Gastroesophageal sphincter (tissue), 4 donors: ENCODE data around the gene CCL8. TPM values are rescaled to one million over a fixed set of nuclear protein-coding genes. Genes with fewer than 3 reads are reported as not detected.

Experiments
- ATAC-seq: fragments of 150-250 bp; one replicate; pipeline ENCODE4 v1.9.1; 2016; ENCODE audit warnings: mild to moderate bottlenecking, moderate library complexity
- H3K27ac ChIP-seq, 4 donors: fragments of 200-600 bp; sonication (generic) in 3 of 4; 1 replicate in 3 of 4; 2 replicates in 1 of 4; pipeline ENCODE4 v1.5.1; 2016 to 2019
- H3K27me3 ChIP-seq: fragments of 200-600 bp; sonication (generic); one replicate; pipeline ENCODE4 v1.5.1; 2019
- H3K36me3 ChIP-seq, 2 donors: fragments of 200-600 bp; sonication (generic); one replicate each; pipeline ENCODE4 v1.5.1; 2019; ENCODE audit warnings: control low read depth in 1 of 2
- H3K4me1 ChIP-seq, 3 donors: fragments of 200-600 bp; sonication (generic); 1 replicate in 2 of 3; 2 replicates in 1 of 3; pipeline ENCODE4 v1.5.1; 2016 to 2019; ENCODE audit warnings: control low read depth in 2 of 3
- H3K4me3 ChIP-seq, 2 donors: fragments of 200-600 bp; sonication (generic); one replicate each; pipeline ENCODE4 v1.5.1; 2019; ENCODE audit warnings: mild to moderate bottlenecking in 1 of 2, moderate library complexity in 1 of 2
- H3K9me3 ChIP-seq, 3 donors: fragments of 200-600 bp; sonication (generic); one replicate each; pipeline ENCODE4 v1.5.1; 2017 to 2019; ENCODE audit warnings: control low read depth in 2 of 3
- CTCF ChIP-seq, 4 experiments: fragments of 200-600 bp in 2 of 4; fragments of 450-650 bp in 2 of 4; sonication (generic) in 1 of 4; IDR thresholded peaks; one replicate each; pipeline ENCODE4 v1.5.1; 2017 to 2019; ENCODE audit warnings: antibody characterized with exemption in 4 of 4, mild to moderate bottlenecking in 2 of 4, moderate library complexity in 2 of 4
- EP300 ChIP-seq: sonication (generic); formaldehyde crosslinking; IDR thresholded peaks from one replicate; pipeline ENCODE4 v1.6.1; 2017; ENCODE audit warnings: antibody characterized with exemption, mild to moderate bottlenecking
- POLR2A ChIP-seq, 2 donors: fragments of 450-650 bp; IDR thresholded peaks; one replicate each; pipeline ENCODE4 v1.6.1; 2017; ENCODE audit warnings: antibody characterized with exemption in 2 of 2, mild to moderate bottlenecking in 2 of 2, moderate library complexity in 1 of 2
- POLR2AphosphoS5 ChIP-seq: sonication (generic); formaldehyde crosslinking; IDR thresholded peaks from one replicate; pipeline ENCODE4 v1.6.1; 2017; ENCODE audit warnings: antibody characterized with exemption
- WGBS, 2 donors: methylation state at CpG; one replicate each; pipeline ENCODE4 v1.1.5; 2018; ENCODE audit warnings: low coverage in 1 of 2; 5-methylcytosine and 5-hydroxymethylcytosine counted together
- total RNA-seq, 4 donors: library from RNA; depleted of rRNA; stranded (reverse); fragments of >200 nt; gene quantifications; one replicate each; pipeline ENCODE4 v1.1.0, GENCODE V29; 2016

Gene CCL8
- total RNA-seq, 4 donors from 2014 or later: 0.27 to 0.81 TPM; not detected in 2

GRCh38 chr17:34305606-34306005, 13.6 kb upstream of the CCL8 start:
- no peaks in the 10 kb centered on the region for H3K27me3 ChIP-seq
- H3K4me3 ChIP-seq: no peak overlapping the region
- H3K36me3 ChIP-seq: no peaks in the 10 kb centered on the region
- H3K4me1 ChIP-seq: peaks cover 0 to 28% (median 1%) of the 10 kb centered on the region in 3 donors
- no peak for ATAC-seq
- H3K27ac ChIP-seq: no peak overlapping the region
- no peak for TF ChIP-seq EP300
- TF ChIP-seq CTCF (IDR thresholded peaks at IDR 0.05): no peak
- TF ChIP-seq POLR2AphosphoS5: no peak
- TF ChIP-seq POLR2A (IDR thresholded peaks at IDR 0.05): no peak
- H3K9me3 ChIP-seq: no peaks in the 10 kb centered on the region

GRCh38 chr17:34306466-34306865, 12.8 kb upstream of the CCL8 start:
- Histone ChIP-seq H3K27ac (no peak overlapping the region), H3K9me3 (no peaks in the 10 kb centered on the region), H3K27me3 (no peaks in the 10 kb centered on the region), H3K4me1 (peaks cover 0 to 22% (median 0%) of the 10 kb centered on the region in 3 donors), H3K36me3 (no peaks in the 10 kb centered on the region), H3K4me3 (no peak overlapping the region)
- WGBS, 2 donors: 71 to 88% methylated on average over 2 to 3 of the region's 3 CpGs
- TF ChIP-seq POLR2A (IDR thresholded peaks at IDR 0.05) (no peak), EP300 (no peak), POLR2AphosphoS5 (no peak), CTCF (IDR thresholded peaks at IDR 0.05) (peak in 3 of 4 experiments; percentile 26 to 63 (median 60))
- peak; percentile 72 for ATAC-seq

- Histone ChIP-seq H3K27ac (peak overlapping the region in 1 of 4 donors; percentile 25), H3K4me3 (no peak overlapping the region), H3K36me3 (no peaks in the 10 kb centered on the region), H3K4me1 (peaks cover 0 to 22% (median 0%) of the 10 kb centered on the region in 3 donors), H3K27me3 (no peaks in the 10 kb centered on the region), H3K9me3 (no peaks in the 10 kb centered on the region)
- peak; percentile 13 for TF ChIP-seq POLR2AphosphoS5
- TF ChIP-seq EP300: no peak
- 30 to 50% methylated on average over 1 to 3 of the region's 3 CpGs for WGBS, 2 donors
- peak; percentile 58 for ATAC-seq
Measured at GRCh38 chr17:34307110-34307509, 12.1 kb upstream of the CCL8 start.

GRCh38 chr17:34308371-34308770, 10.9 kb upstream of the CCL8 start:
- TF ChIP-seq EP300: no peak
- TF ChIP-seq CTCF (IDR thresholded peaks at IDR 0.05): no peak
- no peak for TF ChIP-seq POLR2A (IDR thresholded peaks at IDR 0.05)
- TF ChIP-seq POLR2AphosphoS5: no peak
- ATAC-seq: no peak

GRCh38 chr17:34311291-34311690, 7.9 kb upstream of the CCL8 start:
- TF ChIP-seq EP300 (no peak), POLR2A (IDR thresholded peaks at IDR 0.05) (no peak), CTCF (IDR thresholded peaks at IDR 0.05) (no peak), POLR2AphosphoS5 (no peak)
- ATAC-seq: no peak
- Histone ChIP-seq H3K9me3 (no peaks in the 10 kb centered on the region), H3K27ac (no peak overlapping the region), H3K36me3 (no peaks in the 10 kb centered on the region), H3K4me3 (no peak overlapping the region), H3K4me1 (peaks cover 0 to 42% (median 5%) of the 10 kb centered on the region in 3 donors), H3K27me3 (no peaks in the 10 kb centered on the region)
- 62 to 68% methylated on average over 7 of the region's 7 CpGs for WGBS, 2 donors

More at GRCh38 chr17:34308371-34308770, 10.9 kb upstream of the CCL8 start:
- Histone ChIP-seq H3K4me1 (peaks cover 0 to 33% (median 5%) of the 10 kb centered on the region in 3 donors), H3K4me3 (no peak overlapping the region), H3K36me3 (no peaks in the 10 kb centered on the region), H3K27me3 (no peaks in the 10 kb centered on the region), H3K9me3 (no peaks in the 10 kb centered on the region), H3K27ac (no peak overlapping the region)
